H9 (cell line): ENCODE measurements around the gene RMDN2. TPM values are rescaled to one million over a fixed set of nuclear protein-coding genes. Genes with fewer than 3 reads are reported as not detected.

Source experiments
- DNase-seq: peaks from one replicate; pipeline ENCODE4 v3.0.0-alpha.2; 2017
- H2AFZ ChIP-seq: one replicate; pipeline ENCODE4 v1.6.1; 2013; ENCODE audit warnings: mild to moderate bottlenecking, low read length, control low read depth, moderate library complexity
- H2AK5ac ChIP-seq: 2 replicates; pipeline ENCODE4 v1.6.1; 2013; ENCODE audit warnings: low read length, control low read depth, mixed read lengths; ENCODE audit not compliant: insufficient read length
- H2BK120ac ChIP-seq: one replicate; pipeline ENCODE4 v1.6.1; 2013; ENCODE audit warnings: low read depth, mild to moderate bottlenecking, low read length, control low read depth, inconsistent platforms; ENCODE audit not compliant: poor library complexity, severe bottlenecking
- H2BK12ac ChIP-seq: 2 replicates; pipeline ENCODE4 v1.6.1; 2013; ENCODE audit warnings: low read length, control low read depth, mixed read lengths, low read depth; ENCODE audit not compliant: insufficient read length
- H2BK15ac ChIP-seq: 2 replicates; pipeline ENCODE4 v1.6.1; 2013; ENCODE audit warnings: low read depth, low read length, control low read depth
- H2BK20ac ChIP-seq: one replicate; pipeline ENCODE4 v1.6.1; 2013; ENCODE audit warnings: low read depth, mild to moderate bottlenecking, low read length, control low read depth, inconsistent platforms; ENCODE audit not compliant: poor library complexity, severe bottlenecking
- H2BK5ac ChIP-seq: 2 replicates; pipeline ENCODE4 v1.6.1; 2013; ENCODE audit warnings: low read length, control low read depth, mixed read lengths; ENCODE audit not compliant: insufficient read length
- H3K14ac ChIP-seq: 2 replicates; pipeline ENCODE4 v1.6.1; 2013; ENCODE audit warnings: low read length, control low read depth; ENCODE audit not compliant: insufficient read depth
- H3K18ac ChIP-seq: 2 replicates; pipeline ENCODE4 v1.6.1; 2013; ENCODE audit warnings: low read depth, mild to moderate bottlenecking, mixed read lengths, low read length, control low read depth; ENCODE audit not compliant: insufficient read length
- H3K23ac ChIP-seq: 2 replicates; pipeline ENCODE4 v1.6.1; 2013; ENCODE audit warnings: low read length, control low read depth, mixed read lengths, low read depth; ENCODE audit not compliant: insufficient read length
- H3K23me2 ChIP-seq: 2 replicates; pipeline ENCODE4 v1.6.1; 2013; ENCODE audit warnings: low read depth, mild to moderate bottlenecking, mixed read lengths, low read length, control low read depth; ENCODE audit not compliant: insufficient read length, poor library complexity, severe bottlenecking
- H3K27ac ChIP-seq: 2 replicates; pipeline ENCODE4 v1.5.1; 2013; ENCODE audit warnings: low read length, control low read depth, mixed read lengths, low read depth; ENCODE audit not compliant: insufficient read length
- H3K27me3 ChIP-seq: 2 replicates; pipeline ENCODE4 v1.6.1; 2013; ENCODE audit warnings: low read length, control low read depth, inconsistent platforms; ENCODE audit not compliant: insufficient read depth
- H3K4ac ChIP-seq: 2 replicates; pipeline ENCODE4 v1.6.1; 2013; ENCODE audit warnings: low read depth, mild to moderate bottlenecking, control low read depth, inconsistent platforms, low read length, moderate library complexity
- H3K4me1 ChIP-seq: 2 replicates; pipeline ENCODE4 v1.6.1; 2013; ENCODE audit warnings: low read length, control low read depth, inconsistent platforms; ENCODE audit not compliant: insufficient read depth
- H3K4me2 ChIP-seq: 2 replicates; pipeline ENCODE4 v1.6.1; 2013; ENCODE audit warnings: low read length, control low read depth, mixed read lengths; ENCODE audit not compliant: insufficient read length, insufficient read depth
- H3K56ac ChIP-seq: 2 replicates; pipeline ENCODE4 v1.6.1; 2013; ENCODE audit warnings: low read depth, mild to moderate bottlenecking, mixed read lengths, low read length, control low read depth; ENCODE audit not compliant: insufficient read length
- H3K79me1 ChIP-seq: 2 replicates; pipeline ENCODE4 v1.6.1; 2013; ENCODE audit warnings: low read depth, mild to moderate bottlenecking, moderate library complexity, low read length, control low read depth, inconsistent platforms; ENCODE audit not compliant: insufficient read depth, poor library complexity, severe bottlenecking
- H3K79me2 ChIP-seq: 2 replicates; pipeline ENCODE4 v1.6.1; 2013; ENCODE audit warnings: low read length, control low read depth, inconsistent platforms; ENCODE audit not compliant: insufficient read depth
- H3K9ac ChIP-seq: 2 replicates; pipeline ENCODE4 v1.6.1; 2013; ENCODE audit warnings: low read length, control low read depth, mixed read lengths; ENCODE audit not compliant: insufficient read length; ENCODE audit errors: extremely low read depth
- H3K9me3 ChIP-seq: one replicate; pipeline ENCODE4 v1.6.1; 2013; ENCODE audit warnings: low read depth, low read length, inconsistent platforms; ENCODE audit not compliant: control insufficient read depth
- H3T11ph ChIP-seq: one replicate; pipeline ENCODE4 v1.6.1; 2013; ENCODE audit warnings: mild to moderate bottlenecking, low read length, control low read depth, inconsistent platforms
- H4K20me1 ChIP-seq: one replicate; pipeline ENCODE4 v1.6.1; 2013; ENCODE audit not compliant: control insufficient read depth, insufficient read length, insufficient read depth
- H4K5ac ChIP-seq: 2 replicates; pipeline ENCODE4 v1.6.1; 2013; ENCODE audit warnings: low read depth, mild to moderate bottlenecking, mixed read lengths, low read length, control low read depth; ENCODE audit not compliant: insufficient read length
- H4K8ac ChIP-seq: replicated peaks from 2 replicates; pipeline ENCODE4 v1.6.1; 2013; ENCODE audit warnings: low read length, control low read depth, mixed read lengths, low read depth; ENCODE audit not compliant: insufficient read length
- H4K91ac ChIP-seq: 2 replicates; pipeline ENCODE4 v1.6.1; 2013; ENCODE audit warnings: low read depth, mild to moderate bottlenecking, moderate library complexity, mixed read lengths, low read length, control low read depth; ENCODE audit not compliant: insufficient read length
- H3K27ac Mint-ChIP-seq, 3 experiments: 2 replicates in 2 of 3; 3 replicates in 1 of 3; pipeline ENCODE4 v1.8.0; 2020 to 2021; ENCODE audit warnings: mixed read lengths in 3 of 3, mild to moderate bottlenecking in 1 of 3, moderate library complexity in 1 of 3
- H3K27me3 Mint-ChIP-seq: 2 replicates; pipeline ENCODE4 v1.8.0; 2021; ENCODE audit warnings: low read depth, mild to moderate bottlenecking, moderate library complexity, mixed read lengths
- H3K36me3 Mint-ChIP-seq, 3 experiments: 2 replicates in 2 of 3; 3 replicates in 1 of 3; pipeline ENCODE4 v1.8.0; 2020 to 2021; ENCODE audit warnings: low read depth in 3 of 3, mixed read lengths in 3 of 3; ENCODE audit not compliant: insufficient read depth in 1 of 3
- H3K4me1 Mint-ChIP-seq, 2 experiments: 2 replicates each; pipeline ENCODE4 v1.8.0; 2020; ENCODE audit warnings: mixed read lengths in 2 of 2
- H3K4me3 Mint-ChIP-seq, 2 experiments: 2 replicates in 1 of 2; 3 replicates in 1 of 2; pipeline ENCODE4 v1.8.0; 2020 to 2021; ENCODE audit warnings: mild to moderate bottlenecking in 2 of 2, mixed read lengths in 2 of 2, moderate library complexity in 1 of 2
- H3K9me3 Mint-ChIP-seq, 2 experiments: 2 replicates in 1 of 2; 3 replicates in 1 of 2; pipeline ENCODE4 v1.8.0; 2020; ENCODE audit warnings: mild to moderate bottlenecking in 2 of 2, mixed read lengths in 2 of 2, moderate library complexity in 1 of 2
- WGBS: extraction: QIAGEN DNeasy Blood & Tissue Kit; methylation state at CpG from one replicate; pipeline ENCODE4 v1.1.7; 2013; ENCODE audit warnings: missing lambda C conversion rate, low lambda C conversion rate, mixed read lengths; ENCODE audit not compliant: insufficient read length; ENCODE audit errors: extremely low coverage; 5-methylcytosine and 5-hydroxymethylcytosine counted together
- total RNA-seq: library from RNA; stranded (reverse); gene quantifications from 2 replicates; pipeline ENCODE4 v1.2.1, GENCODE V29; 2021
- TF ChIP-seq, protein P1 (sequence below): fragments of 200-600 bp; sonication (generic); conservative IDR thresholded peaks from 3 replicates; pipeline ENCODE4 v1.8.0; 2021; ENCODE audit warnings: antibody characterized with exemption, mild to moderate bottlenecking

Gene RMDN2
- total RNA-seq, 1 experiment from 2014 or later, result 2.8 TPM

GRCh38 chr2:38057651-38058410 is 132.7 kb downstream of the RMDN2 start:
- Histone ChIP-seq H2BK120ac (no peak overlapping the region), H3K14ac (no peak overlapping the region), H3K56ac (no peak overlapping the region), H3T11ph (no peak overlapping the region), H3K9ac (no peak overlapping the region), H2BK12ac (no peak overlapping the region), H3K9me3 (no peaks in the 10 kb centered on the region), H2AFZ (no peak overlapping the region), H3K27me3 (no peaks in the 10 kb centered on the region), H3K4me2 (no peak overlapping the region), H2AK5ac (no peak overlapping the region), H3K27ac (no peak overlapping the region), H4K8ac (no peak overlapping the region), H4K5ac (no peak overlapping the region), H4K20me1 (no peaks in the 10 kb centered on the region), H3K23me2 (no peaks in the 10 kb centered on the region), H2BK5ac (no peak overlapping the region), H3K4ac (no peak overlapping the region), H2BK15ac (no peak overlapping the region), H3K23ac (no peak overlapping the region), H3K79me1 (no peaks in the 10 kb centered on the region), H3K4me1 (no peaks in the 10 kb centered on the region), H3K18ac (no peak overlapping the region), H2BK20ac (no peak overlapping the region), H4K91ac (no peak overlapping the region), H3K79me2 (no peaks in the 10 kb centered on the region)
- Mint-ChIP-seq H3K9me3 (no peaks in the 10 kb centered on the region; a peak in 1 of 5 replicates), H3K27me3 (peaks cover 5% of the 10 kb centered on the region), H3K4me3 (no peak overlapping the region), H3K36me3 (no peaks in the 10 kb centered on the region), H3K27ac (no peak overlapping the region), H3K4me1 (no peaks in the 10 kb centered on the region; a peak in 1 of 4 replicates)
- DNase-seq, result no peak
- TF ChIP-seq, protein P1, sequence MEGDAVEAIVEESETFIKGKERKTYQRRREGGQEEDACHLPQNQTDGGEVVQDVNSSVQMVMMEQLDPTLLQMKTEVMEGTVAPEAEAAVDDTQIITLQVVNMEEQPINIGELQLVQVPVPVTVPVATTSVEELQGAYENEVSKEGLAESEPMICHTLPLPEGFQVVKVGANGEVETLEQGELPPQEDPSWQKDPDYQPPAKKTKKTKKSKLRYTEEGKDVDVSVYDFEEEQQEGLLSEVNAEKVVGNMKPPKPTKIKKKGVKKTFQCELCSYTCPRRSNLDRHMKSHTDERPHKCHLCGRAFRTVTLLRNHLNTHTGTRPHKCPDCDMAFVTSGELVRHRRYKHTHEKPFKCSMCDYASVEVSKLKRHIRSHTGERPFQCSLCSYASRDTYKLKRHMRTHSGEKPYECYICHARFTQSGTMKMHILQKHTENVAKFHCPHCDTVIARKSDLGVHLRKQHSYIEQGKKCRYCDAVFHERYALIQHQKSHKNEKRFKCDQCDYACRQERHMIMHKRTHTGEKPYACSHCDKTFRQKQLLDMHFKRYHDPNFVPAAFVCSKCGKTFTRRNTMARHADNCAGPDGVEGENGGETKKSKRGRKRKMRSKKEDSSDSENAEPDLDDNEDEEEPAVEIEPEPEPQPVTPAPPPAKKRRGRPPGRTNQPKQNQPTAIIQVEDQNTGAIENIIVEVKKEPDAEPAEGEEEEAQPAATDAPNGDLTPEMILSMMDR, result no peak
- no CpG with 5 or more reads among the region's 3 CpGs for WGBS
